ENCODE results near the gene RABL6. TPM values are rescaled to one million over a fixed set of nuclear protein-coding genes. Genes with fewer than 3 reads are reported as not detected.
"Not testable (repeated sequence)": the region's sequence is repeated elsewhere in the genome, so short reads cannot be mapped to it uniquely, and the experiment has no call there.

The RABL6 gene
- total RNA-seq, 3 donors from 2014 or later, result 92.1 to 142 (median 112) TPM

GRCh38 chr9:136779808-136780207 lies 27.9 kb upstream of the RABL6 start:
- Histone ChIP-seq H3K9me3 (no peaks in the 10 kb centered on the region), H3K36me3 (ENCODE audit: low read depth) (no peaks in the 10 kb centered on the region), H3K4me3 (no peak overlapping the region), H3K4me1 (ENCODE audit: low read depth) (peaks cover 7% of the 10 kb centered on the region)
- DNase-seq (no peak), ATAC-seq (no peak)
- TF ChIP-seq CTCF (IDR thresholded peaks at IDR 0.05), result no peak
- intact Hi-C loops (cut with DNase I, micrococcal nuclease), result loop anchor here in 1 of 2 donors (5.0 kb wide), 1 partner anchor 252 kb away; the partner anchor contains the start of gene FUT7

- no peak for TF ChIP-seq CTCF (IDR thresholded peaks at IDR 0.05)
- intact Hi-C loops (cut with DNase I, micrococcal nuclease), result loop anchor here in 1 of 2 donors (5.0 kb wide), 1 partner anchor 250 kb away; the partner anchor contains the start of gene FUT7
- no peaks in the 10 kb centered on the region for H3K9me3 ChIP-seq
- H3K4me3 ChIP-seq, result no peak overlapping the region
- peaks cover 13% of the 10 kb centered on the region for H3K4me1 ChIP-seq (ENCODE audit: low read depth)
- ATAC-seq (no peak), DNase-seq (no peak)
- H3K36me3 ChIP-seq (ENCODE audit: low read depth), result no peaks in the 10 kb centered on the region
Observed at GRCh38 chr9:136782452-136782851, 25.3 kb upstream of the RABL6 start.

- TF ChIP-seq CTCF (IDR thresholded peaks at IDR 0.05), result peak; percentile 28
- Histone ChIP-seq H3K36me3 (ENCODE audit: low read depth) (no peaks in the 10 kb centered on the region), H3K4me1 (ENCODE audit: low read depth) (peaks cover 13% of the 10 kb centered on the region), H3K4me3 (no peak overlapping the region), H3K9me3 (no peaks in the 10 kb centered on the region)
- intact Hi-C loops (cut with DNase I, micrococcal nuclease), result loop anchor here in 1 of 2 donors (5.0 kb wide), 1 partner anchor 248 kb away; the partner anchor contains the start of gene FUT7
- DNase-seq, result peak in 2 of 3 donors; percentile 17 to 79
- ATAC-seq, result no peak
Observed at GRCh38 chr9:136784249-136784996, 23.3 kb upstream of the RABL6 start.

DNA sequence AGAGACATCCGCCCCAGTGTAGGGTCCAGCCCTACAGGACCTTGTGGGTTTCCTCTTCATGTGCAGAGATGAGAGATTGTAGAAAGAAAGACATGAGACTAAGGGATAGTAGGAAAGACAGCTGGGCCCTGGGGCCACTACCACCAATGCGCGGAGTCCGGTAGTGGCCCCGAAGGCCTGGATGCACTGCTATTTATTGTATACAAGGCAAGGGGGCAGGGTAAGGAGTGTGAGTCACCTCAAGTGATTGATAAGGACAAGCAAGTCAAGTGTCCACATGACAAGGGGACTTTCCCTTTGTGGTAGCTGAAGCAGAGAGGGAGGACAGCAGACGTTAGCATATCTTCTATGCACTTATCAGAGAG lies 22.8 kb upstream of the RABL6 start:
- H3K36me3 ChIP-seq (ENCODE audit: low read depth), result no peaks in the 10 kb centered on the region
- no peak overlapping the region for H3K4me3 ChIP-seq
- no peak for DNase-seq
- peak; percentile 58 for ATAC-seq
- H3K4me1 ChIP-seq (ENCODE audit: low read depth), result peaks cover 19% of the 10 kb centered on the region
- intact Hi-C loops (cut with DNase I, micrococcal nuclease), result loop anchor here (5.0 kb wide), 2 partner anchors 242 to 247 kb away; partner anchors contain the start of genes ABCA2 (in 1 of the 2) and FUT7 (in 1 of the 2)
- no peak for TF ChIP-seq CTCF (IDR thresholded peaks at IDR 0.05)
- no peaks in the 10 kb centered on the region for H3K9me3 ChIP-seq

GRCh38 chr9:136785565-136786355 lies 22.0 kb upstream of the RABL6 start:
- H3K4me3 ChIP-seq; DNase-seq; H3K36me3 ChIP-seq (ENCODE audit: low read depth); H3K9me3 ChIP-seq: not testable (repeated sequence)
- H3K4me1 ChIP-seq (ENCODE audit: low read depth), result peaks cover 26% of the 10 kb centered on the region
- peak; percentile 44 for ATAC-seq
- intact Hi-C loops (cut with DNase I, micrococcal nuclease), result loop anchor here in 1 of 2 donors (5.0 kb wide), 1 partner anchor 242 kb away; the partner anchor contains the start of gene ABCA2
